ENCODE results near the gene TTI1.

- TF ChIP-seq CTCF (IDR thresholded peaks at IDR 0.05) (no peak), ZFX (IDR thresholded peaks at IDR 0.05; ENCODE audit: borderline replicate concordance) (no peak)
These were observed 10.4 kb upstream of the TTI1 start for GRCh38 chr20:38043512-38044300.

All from 22Rv1 (cell line).